A549 (cell line): Measurements from ENCODE around the gene STYXL1. TPM values are rescaled to one million over a fixed set of nuclear protein-coding genes. Genes with fewer than 3 reads are reported as not detected.
"Not testable (repeated sequence)": the region's sequence is repeated elsewhere in the genome, so short reads cannot be mapped to it uniquely, and the experiment has no call there.

ENCODE experiments used
- ATAC-seq, 2 experiments: fragments of 200-7000 bp in 1 of 2; fragments of >200 bp in 1 of 2; cut with Nextera tagmentation in 1 of 2; cut with Tn5 transposase in 1 of 2; 3 replicates each; pipeline versions ENCODE4 v1.8.0 to v1.9.1; 2018 to 2020; ENCODE audit warnings: mild to moderate bottlenecking in 1 of 2, moderate library complexity in 1 of 2
- CTCF ChIA-PET: fragments of 300-600 bp; sonication (Branson Sonifier 250); formaldehyde crosslinking; extraction: SDS; loops from one replicate; lab custom pipeline; 2021; ENCODE audit warnings: antibody characterized with exemption, inconsistent platforms; lab: Yijun Ruan, JAX
- POLR2A ChIA-PET: fragments of 350-600 bp; formaldehyde crosslinking; extraction: SDS; loops from one replicate; lab custom pipeline; 2021; ENCODE audit warnings: antibody characterized with exemption, inconsistent platforms; lab: Yijun Ruan, JAX
- DNase-seq, 2 experiments: peaks; one replicate each; pipeline versions ENCODE4 v3.0.0 to v3.0.0-alpha.2; 2011 to 2016; ENCODE audit warnings: low read depth in 1 of 2, low spot score in 1 of 2
- FAIRE-seq: peaks from 2 replicates; lab custom pipeline; 2011; peaks lifted over from hg19 to GRCh38; lab: Jason Lieb, UNC
- H3K27ac ChIP-seq, 2 experiments: fragments of >200 bp; sonication (Bioruptor Twin); formaldehyde crosslinking; 3 replicates each; pipeline ENCODE4 v1.5.1; 2016 to 2017
- H3K4me1 ChIP-seq: fragments of >200 bp; sonication (Bioruptor Twin); formaldehyde crosslinking; 3 replicates; pipeline ENCODE4 v1.6.1; 2016
- H3K4me2 ChIP-seq: fragments of >200 bp; sonication (Bioruptor Twin); formaldehyde crosslinking; 3 replicates; pipeline ENCODE4 v1.6.1; 2016
- H3K4me3 ChIP-seq: fragments of >200 bp; sonication (Bioruptor Twin); formaldehyde crosslinking; 3 replicates; pipeline ENCODE4 v1.5.1; 2016
- H3K9me3 ChIP-seq: fragments of >200 bp; sonication (Bioruptor Twin); formaldehyde crosslinking; 3 replicates; pipeline ENCODE4 v1.6.1; 2016
- CBX2 ChIP-seq: fragments of 200-600 bp; sonication (generic); IDR thresholded peaks from 2 replicates; pipeline ENCODE4 v1.6.1; 2016; ENCODE audit warnings: low read depth, mild to moderate bottlenecking, borderline replicate concordance
- CBX8 ChIP-seq: fragments of 200-600 bp; sonication (generic); IDR thresholded peaks from 2 replicates; pipeline ENCODE4 v1.6.1; 2016
- CHD4 ChIP-seq: fragments of 200-600 bp; sonication (generic); IDR thresholded peaks from 2 replicates; pipeline ENCODE4 v1.6.1; 2016; ENCODE audit warnings: antibody characterized with exemption, mild to moderate bottlenecking, borderline replicate concordance
- EHF ChIP-seq: fragments of 250-450 bp; sonication (Bioruptor Pico); IDR thresholded peaks from 2 replicates; pipeline ENCODE4 v1.5.0; 2020; ENCODE audit warnings: mild to moderate bottlenecking
- EHMT2 ChIP-seq: fragments of 200-600 bp; sonication (generic); IDR thresholded peaks from 2 replicates; pipeline ENCODE4 v1.6.1; 2016; ENCODE audit warnings: antibody characterized with exemption, low read depth, mild to moderate bottlenecking, moderate library complexity
- GATA3 ChIP-seq: IDR thresholded peaks from 2 replicates; pipeline ENCODE4 v1.6.1; 2012; ENCODE audit warnings: borderline replicate concordance
- HEYL ChIP-seq: fragments of 250-450 bp; sonication (Bioruptor Pico); IDR thresholded peaks from 2 replicates; pipeline ENCODE4 v1.8.0; 2021; ENCODE audit warnings: mild to moderate bottlenecking, moderate library complexity
- KDM1A ChIP-seq: fragments of 200-600 bp; sonication (generic); IDR thresholded peaks from 2 replicates; pipeline ENCODE4 v1.6.1; 2016; ENCODE audit warnings: low read depth, mild to moderate bottlenecking
- NFE2L2 ChIP-seq: fragments of 150-350 bp; conservative IDR thresholded peaks from 2 replicates; pipeline ENCODE4 v1.6.1; 2014; ENCODE audit warnings: low read length
- POLR2A ChIP-seq: IDR thresholded peaks from 2 replicates; pipeline ENCODE4 v1.6.1; 2012; ENCODE audit warnings: mild to moderate bottlenecking, low read length
- POLR2AphosphoS2 ChIP-seq: conservative IDR thresholded peaks from 2 replicates; pipeline ENCODE4 v1.6.1; 2012; ENCODE audit warnings: low read length, improper control_type of control experiment, inconsistent platforms
- RARB ChIP-seq: fragments of 250-450 bp; sonication (Bioruptor Pico); IDR thresholded peaks from 2 replicates; pipeline ENCODE4 v1.8.0; 2021; ENCODE audit warnings: mild to moderate bottlenecking, moderate library complexity
- RCOR1 ChIP-seq: fragments of 150-350 bp; IDR thresholded peaks from 2 replicates; pipeline ENCODE4 v1.6.1; 2014; ENCODE audit warnings: antibody characterized with exemption, low read length, low read depth
- RNF2 ChIP-seq: fragments of 200-600 bp; sonication (generic); IDR thresholded peaks from 2 replicates; pipeline ENCODE4 v1.6.1; 2016; ENCODE audit warnings: low read depth, mild to moderate bottlenecking, antibody characterized with exemption, moderate library complexity, borderline replicate concordance
- SMC3 ChIP-seq: fragments of >200 bp; sonication (Bioruptor Twin); formaldehyde crosslinking; IDR thresholded peaks from 3 replicates; pipeline ENCODE4 v1.6.1; 2018; ENCODE audit warnings: inconsistent platforms
- SREBF2 ChIP-seq: fragments of 450-650 bp; IDR thresholded peaks from 2 replicates; pipeline ENCODE4 v1.6.1; 2014; ENCODE audit warnings: mild to moderate bottlenecking, moderate library complexity
- ZNF302 ChIP-seq: fragments of 250-450 bp; sonication (Bioruptor Pico); IDR thresholded peaks from 2 replicates; pipeline ENCODE4 v1.9.0; 2021; ENCODE audit warnings: inconsistent platforms, mild to moderate bottlenecking, moderate library complexity
- WGBS: methylation state at CpG from one replicate; pipeline ENCODE4 v1.1.6; 2017; ENCODE audit errors: missing lambda C conversion rate; 5-methylcytosine and 5-hydroxymethylcytosine counted together
- polyA plus RNA-seq, 4 experiments: library from polyadenylated mRNA; depleted of rRNA in 3 of 4; stranded (reverse); fragments of >200 nt; fragmentation: RNase III in 1 of 4; extraction: RNeasy Plus Mini Kit Qiagen cat#74134 plus additional on column Dnase treatment in 1 of 4; gene quantifications; 2 replicates in 3 of 4; 3 replicates in 1 of 4; pipeline ENCODE4 v1.2.3, GENCODE V29; 2011 to 2017
- TF ChIP-seq, protein P1 (sequence below): fragments of 150-350 bp; IDR thresholded peaks from 2 replicates; pipeline ENCODE4 v1.6.1; 2014; ENCODE audit warnings: low read depth, mild to moderate bottlenecking, low read length
- TF ChIP-seq, protein P2 (sequence below): fragments of >200 bp; sonication (Bioruptor Twin); formaldehyde crosslinking; IDR thresholded peaks from 2 replicates; pipeline ENCODE4 v1.6.1; 2016
- TF ChIP-seq, protein P3 (sequence below): IDR thresholded peaks from 2 replicates; pipeline ENCODE4 v1.6.1; 2012
- TF ChIP-seq, protein P4 (sequence below): fragments of 250-450 bp; sonication (Bioruptor Pico); IDR thresholded peaks from 2 replicates; pipeline ENCODE4 v1.5.0; 2021; ENCODE audit warnings: mild to moderate bottlenecking, moderate library complexity, borderline replicate concordance
- TF ChIP-seq, protein P5 (sequence below): IDR thresholded peaks from 2 replicates; pipeline ENCODE4 v1.6.1; 2012; ENCODE audit warnings: low read depth, borderline replicate concordance
- TF ChIP-seq, protein P6 (sequence below): fragments of 450-650 bp; IDR thresholded peaks from 2 replicates; pipeline ENCODE4 v1.6.1; 2014; ENCODE audit warnings: antibody characterized with exemption

Gene STYXL1
- polyA plus RNA-seq, 2 of the 4 experiments (the other 2 are of a cell fraction): 36.0 to 76.8 TPM

DNA sequence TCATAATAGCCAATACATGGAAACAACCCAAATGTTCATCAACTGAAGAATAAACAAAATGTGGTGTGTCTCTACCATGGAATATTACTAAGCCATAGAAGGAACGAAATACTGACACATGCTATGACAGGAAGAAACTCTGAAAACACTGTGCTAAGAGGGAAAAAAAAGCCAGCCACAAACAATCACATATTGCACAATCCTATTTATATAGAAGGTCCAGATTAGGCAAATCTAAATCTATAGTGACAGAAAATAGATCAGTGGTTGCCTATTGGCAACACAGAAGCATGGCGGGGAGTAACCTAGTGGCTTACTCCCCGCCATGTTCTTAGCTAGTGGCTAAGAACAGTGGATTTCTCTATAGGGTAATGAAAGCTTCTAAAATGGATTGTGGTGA is 48.1 kb upstream of the STYXL1 start:
- Histone ChIP-seq H3K4me2 (no peak overlapping the region), H3K4me1 (no peaks in the 10 kb centered on the region), H3K27ac (no peak overlapping the region), H3K4me3 (no peak overlapping the region), H3K9me3 (no peaks in the 10 kb centered on the region)
- no peak for FAIRE-seq
- DNase-seq: no peak
- 88% methylated on average over 3 of the region's 3 CpGs for WGBS
- CTCF ChIA-PET: interaction anchor here (0.6 to 1.3 kb wide), 2 partner anchors 12 to 29 kb away, joined by 3 read pairs; no protein-coding TSS in a partner anchor
- ATAC-seq: no peak
- TF ChIP-seq KDM1A (no peak), SMC3 (no peak), RCOR1 (no peak), NFE2L2 (no peak), RNF2 (no peak), SREBF2 (no peak), POLR2AphosphoS2 (no peak), EHF (CRISPR knock-in tag) (no peak), EHMT2 (no peak), GATA3 (no peak), CBX2 (no peak)
- TF ChIP-seq, protein P1, sequence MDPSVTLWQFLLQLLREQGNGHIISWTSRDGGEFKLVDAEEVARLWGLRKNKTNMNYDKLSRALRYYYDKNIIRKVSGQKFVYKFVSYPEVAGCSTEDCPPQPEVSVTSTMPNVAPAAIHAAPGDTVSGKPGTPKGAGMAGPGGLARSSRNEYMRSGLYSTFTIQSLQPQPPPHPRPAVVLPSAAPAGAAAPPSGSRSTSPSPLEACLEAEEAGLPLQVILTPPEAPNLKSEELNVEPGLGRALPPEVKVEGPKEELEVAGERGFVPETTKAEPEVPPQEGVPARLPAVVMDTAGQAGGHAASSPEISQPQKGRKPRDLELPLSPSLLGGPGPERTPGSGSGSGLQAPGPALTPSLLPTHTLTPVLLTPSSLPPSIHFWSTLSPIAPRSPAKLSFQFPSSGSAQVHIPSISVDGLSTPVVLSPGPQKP: no peak
- TF ChIP-seq, protein P2, sequence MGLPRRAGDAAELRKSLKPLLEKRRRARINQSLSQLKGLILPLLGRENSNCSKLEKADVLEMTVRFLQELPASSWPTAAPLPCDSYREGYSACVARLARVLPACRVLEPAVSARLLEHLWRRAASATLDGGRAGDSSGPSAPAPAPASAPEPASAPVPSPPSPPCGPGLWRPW: no peak
- POLR2A ChIA-PET: no interaction called here

DNA sequence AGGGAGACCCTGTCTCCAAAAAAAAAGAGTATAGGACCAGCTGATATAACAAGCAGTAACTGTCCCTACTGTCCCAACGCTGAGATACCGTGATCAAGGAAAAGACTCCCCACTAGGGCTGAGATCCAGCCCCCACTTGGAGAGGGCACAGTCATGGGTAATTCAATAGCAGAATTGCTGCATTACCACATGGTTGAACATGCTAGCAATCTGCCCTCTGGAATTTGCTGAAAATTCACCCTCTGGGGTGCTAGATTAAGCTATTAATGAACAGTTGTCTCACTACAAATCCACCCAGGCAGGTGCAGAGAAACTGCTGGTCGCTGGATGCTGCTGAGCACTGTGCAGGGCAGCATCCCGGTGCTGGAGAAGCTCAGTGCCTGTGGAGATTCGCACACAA is 46.5 kb upstream of the STYXL1 start:
- POLR2A ChIA-PET, H3K4me2 ChIP-seq, H3K9me3 ChIP-seq, H3K27ac ChIP-seq, CTCF ChIA-PET, FAIRE-seq, DNase-seq, H3K4me3 ChIP-seq, H3K4me1 ChIP-seq, ATAC-seq: not testable (repeated sequence)
- 97% methylated on average over 5 of the region's 5 CpGs for WGBS

DNA sequence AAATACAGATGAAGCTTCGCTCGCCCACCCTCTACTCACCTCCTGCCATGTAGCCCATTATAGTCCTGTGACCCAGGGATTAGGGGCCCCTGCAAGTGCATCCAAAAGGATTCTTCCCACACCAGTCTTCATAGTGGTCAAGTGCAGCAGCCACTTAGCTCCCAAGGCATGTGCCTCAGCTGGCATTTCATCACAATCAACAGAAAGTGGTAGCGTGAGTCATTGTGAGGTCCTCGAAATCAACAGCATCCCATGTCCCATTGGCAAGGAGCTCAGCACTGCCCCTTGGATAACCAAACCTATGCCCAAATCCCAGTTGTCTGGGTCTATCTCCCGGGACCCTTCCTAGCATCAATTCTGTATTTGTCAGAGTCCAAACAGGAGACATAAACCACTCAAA is 45.7 kb upstream of the STYXL1 start:
- H3K4me1 ChIP-seq, H3K9me3 ChIP-seq, ATAC-seq, DNase-seq, H3K27ac ChIP-seq, FAIRE-seq, H3K4me3 ChIP-seq, H3K4me2 ChIP-seq: not testable (repeated sequence)
- ChIA-PET POLR2A (interaction anchor here (0.7 kb wide), 1 partner anchor 15 kb away, joined by 3 read pairs; no protein-coding TSS in a partner anchor), CTCF (interaction anchor here (1.0 kb wide), 1 partner anchor 25 kb away, joined by 5 read pairs; no protein-coding TSS in a partner anchor)
- WGBS: 87% methylated on average over 5 of the region's 5 CpGs

DNA sequence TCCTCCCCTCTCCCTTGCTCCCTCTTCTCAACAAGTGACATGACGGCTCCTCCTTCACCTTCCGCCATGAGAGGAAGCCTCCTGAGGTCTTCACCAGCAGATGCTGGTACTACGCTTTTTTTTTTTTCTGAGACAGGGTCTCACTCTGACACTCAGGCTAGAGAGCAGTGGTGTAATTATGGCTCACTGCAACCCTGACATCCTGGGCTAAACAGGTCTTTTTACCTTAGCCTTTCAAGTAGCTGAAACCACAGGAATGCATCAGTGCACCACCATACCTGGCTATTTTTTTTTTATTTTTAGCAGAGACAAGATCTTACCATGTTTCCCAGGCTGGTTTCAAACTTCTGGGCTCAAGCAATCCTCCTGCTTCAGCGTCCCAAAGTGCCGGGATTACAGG is 43.7 kb upstream of the STYXL1 start:
- no peak overlapping the region for H3K27ac ChIP-seq
- POLR2A ChIA-PET: no interaction called here
- peaks cover 24% of the 10 kb centered on the region for H3K4me1 ChIP-seq
- ATAC-seq: no peak
- TF ChIP-seq, protein P3, sequence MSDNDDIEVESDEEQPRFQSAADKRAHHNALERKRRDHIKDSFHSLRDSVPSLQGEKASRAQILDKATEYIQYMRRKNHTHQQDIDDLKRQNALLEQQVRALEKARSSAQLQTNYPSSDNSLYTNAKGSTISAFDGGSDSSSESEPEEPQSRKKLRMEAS: no peak
- TF ChIP-seq, protein P4, sequence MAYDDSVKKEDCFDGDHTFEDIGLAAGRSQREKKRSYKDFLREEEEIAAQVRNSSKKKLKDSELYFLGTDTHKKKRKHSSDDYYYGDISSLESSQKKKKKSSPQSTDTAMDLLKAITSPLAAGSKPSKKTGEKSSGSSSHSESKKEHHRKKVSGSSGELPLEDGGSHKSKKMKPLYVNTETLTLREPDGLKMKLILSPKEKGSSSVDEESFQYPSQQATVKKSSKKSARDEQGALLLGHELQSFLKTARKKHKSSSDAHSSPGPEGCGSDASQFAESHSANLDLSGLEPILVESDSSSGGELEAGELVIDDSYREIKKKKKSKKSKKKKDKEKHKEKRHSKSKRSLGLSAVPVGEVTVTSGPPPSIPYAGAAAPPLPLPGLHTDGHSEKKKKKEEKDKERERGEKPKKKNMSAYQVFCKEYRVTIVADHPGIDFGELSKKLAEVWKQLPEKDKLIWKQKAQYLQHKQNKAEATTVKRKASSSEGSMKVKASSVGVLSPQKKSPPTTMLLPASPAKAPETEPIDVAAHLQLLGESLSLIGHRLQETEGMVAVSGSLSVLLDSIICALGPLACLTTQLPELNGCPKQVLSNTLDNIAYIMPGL (CRISPR knock-in tag): no peak
- TF ChIP-seq, protein P5, sequence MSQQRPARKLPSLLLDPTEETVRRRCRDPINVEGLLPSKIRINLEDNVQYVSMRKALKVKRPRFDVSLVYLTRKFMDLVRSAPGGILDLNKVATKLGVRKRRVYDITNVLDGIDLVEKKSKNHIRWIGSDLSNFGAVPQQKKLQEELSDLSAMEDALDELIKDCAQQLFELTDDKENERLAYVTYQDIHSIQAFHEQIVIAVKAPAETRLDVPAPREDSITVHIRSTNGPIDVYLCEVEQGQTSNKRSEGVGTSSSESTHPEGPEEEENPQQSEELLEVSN: no peak
- TF ChIP-seq CHD4 (no peak), CBX8 (no peak), POLR2A (no peak), HEYL (CRISPR knock-in tag) (no peak), RARB (no peak), ZNF302 (CRISPR knock-in tag) (no peak)
- TF ChIP-seq, protein P6, sequence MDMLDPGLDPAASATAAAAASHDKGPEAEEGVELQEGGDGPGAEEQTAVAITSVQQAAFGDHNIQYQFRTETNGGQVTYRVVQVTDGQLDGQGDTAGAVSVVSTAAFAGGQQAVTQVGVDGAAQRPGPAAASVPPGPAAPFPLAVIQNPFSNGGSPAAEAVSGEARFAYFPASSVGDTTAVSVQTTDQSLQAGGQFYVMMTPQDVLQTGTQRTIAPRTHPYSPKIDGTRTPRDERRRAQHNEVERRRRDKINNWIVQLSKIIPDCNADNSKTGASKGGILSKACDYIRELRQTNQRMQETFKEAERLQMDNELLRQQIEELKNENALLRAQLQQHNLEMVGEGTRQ: no peak
- TF ChIP-seq, all 56 proteins: peak for 0
- Histone ChIP-seq H3K4me3 (no peak overlapping the region), H3K4me2 (no peak overlapping the region), H3K9me3 (no peaks in the 10 kb centered on the region)
- 98% methylated on average over 5 of the region's 5 CpGs for WGBS
- DNase-seq (no peak), FAIRE-seq (no peak)
- CTCF ChIA-PET: interaction anchor here (0.6 to 1.6 kb wide), 4 partner anchors 11 to 72 kb away, joined by 3 to 4 read pairs (median 3); no protein-coding TSS in a partner anchor
